Mesenteric fat pad (tissue), 1 donor: ENCODE measurements around the gene HRH1. TPM values are rescaled to one million over a fixed set of nuclear protein-coding genes. Genes with fewer than 3 reads are reported as not detected.
"Not testable (repeated sequence)": the region's sequence is repeated elsewhere in the genome, so short reads cannot be mapped to it uniquely, and the experiment has no call there.

Experiments
- DNase-seq: peaks from one replicate; pipeline ENCODE4 v3.0.0-alpha.2; 2020; ENCODE audit warnings: low spot score
- total RNA-seq: library from RNA; stranded (reverse); fragmentation: NEBNext Ultra II Directional; extraction: Animal tissue kit (Norgen Biotek cat#: 25700); gene quantifications from one replicate; pipeline ENCODE4 v1.2.1, GENCODE V29; 2021
- donor health status: DM: yes; HTN: yes; CAD: no.

Gene HRH1
- total RNA-seq, 1 donor from 2014 or later, result 3.8 TPM

DNA sequence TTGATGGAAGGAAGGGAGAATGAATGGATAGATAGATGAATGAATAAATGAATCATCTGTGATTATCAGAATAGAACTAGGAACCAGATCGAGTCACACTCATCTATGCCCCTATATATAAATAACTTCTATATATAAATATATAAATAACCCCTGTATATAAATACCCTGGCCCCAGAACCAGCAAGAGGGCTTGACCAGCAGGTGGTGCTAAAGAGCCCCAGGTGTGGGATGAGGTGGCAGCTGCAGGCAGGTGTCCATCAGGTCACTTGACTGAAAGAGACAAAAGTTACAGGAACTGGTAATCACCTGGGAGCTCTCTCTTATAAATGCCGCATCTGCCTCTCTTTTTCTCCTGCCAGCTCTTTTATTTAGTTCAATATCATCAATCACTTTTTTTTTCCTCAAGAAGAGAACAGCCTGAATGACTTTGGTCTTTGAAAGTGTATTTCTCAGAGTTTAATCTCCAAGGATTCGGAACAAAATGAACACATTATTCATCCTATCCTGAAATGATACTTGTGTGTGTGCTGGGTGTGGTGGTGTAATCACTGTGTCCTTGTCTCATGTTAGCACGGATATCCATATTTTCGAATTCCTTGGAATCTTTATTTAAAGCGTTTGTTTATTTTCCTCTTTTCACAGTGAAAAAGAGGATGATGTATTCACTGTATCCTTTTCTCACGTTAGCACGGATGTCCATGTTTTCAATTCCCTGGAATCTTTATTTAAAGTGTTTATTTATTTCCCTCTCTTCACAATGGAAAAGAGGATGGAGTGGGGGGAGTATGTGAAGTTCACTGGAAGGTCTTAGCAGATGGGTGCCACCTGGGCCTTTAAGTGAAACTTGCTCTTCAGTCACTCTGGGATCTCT lies 82.5 kb downstream of the HRH1 start:
- DNase-seq, result no peak

- DNase-seq, result no peak
These were observed 83.8 kb downstream of the HRH1 start for GRCh38 chr3:11238060-11238459.

DNA sequence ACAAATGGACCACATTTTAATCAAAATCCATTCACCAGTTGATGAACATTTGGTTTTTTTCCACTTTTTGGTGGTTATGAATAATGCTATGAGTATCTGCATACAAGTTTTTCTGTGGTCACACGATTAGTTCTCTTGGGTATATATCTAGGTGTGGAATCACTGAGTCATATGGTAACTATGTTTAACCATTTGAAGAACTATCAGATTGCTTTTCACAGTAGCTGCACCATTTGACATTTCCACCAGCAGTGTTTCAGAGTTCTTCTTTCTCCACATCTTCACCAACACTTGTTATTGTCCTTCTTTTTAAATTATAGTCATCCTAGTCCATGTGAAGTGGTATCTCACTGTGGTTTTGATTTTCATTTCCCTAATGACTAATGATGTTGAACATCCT lies 84.6 kb downstream of the HRH1 start:
- no peak for DNase-seq

GRCh38 chr3:11239796-11240195 lies 85.5 kb downstream of the HRH1 start:
- no peak for DNase-seq

DNA sequence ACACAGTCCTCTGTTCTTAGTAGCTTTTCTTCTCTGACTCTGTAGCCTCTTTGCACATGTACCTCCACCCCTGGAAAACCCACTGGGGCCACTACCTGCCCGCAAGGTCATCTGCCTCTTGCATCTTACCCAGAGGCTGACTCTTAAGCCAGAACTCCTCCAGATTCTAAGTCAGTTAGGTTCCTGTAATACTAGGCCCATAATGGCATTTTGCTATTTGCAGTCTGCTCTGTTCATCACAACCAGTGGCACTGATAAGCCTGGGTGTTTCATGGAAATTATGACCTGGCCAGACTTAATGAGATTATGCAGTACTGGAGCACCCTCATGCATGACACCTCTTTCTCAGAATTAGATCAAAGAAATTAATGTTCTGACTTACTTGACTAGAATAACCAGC lies 86.2 kb downstream of the HRH1 start:
- no peak for DNase-seq

- DNase-seq, result no peak
These were observed 89.9 kb downstream of the HRH1 start for GRCh38 chr3:11244121-11244677.

- DNase-seq, result no peak
These were observed 91.0 kb downstream of the HRH1 start for GRCh38 chr3:11245276-11245675.

DNA sequence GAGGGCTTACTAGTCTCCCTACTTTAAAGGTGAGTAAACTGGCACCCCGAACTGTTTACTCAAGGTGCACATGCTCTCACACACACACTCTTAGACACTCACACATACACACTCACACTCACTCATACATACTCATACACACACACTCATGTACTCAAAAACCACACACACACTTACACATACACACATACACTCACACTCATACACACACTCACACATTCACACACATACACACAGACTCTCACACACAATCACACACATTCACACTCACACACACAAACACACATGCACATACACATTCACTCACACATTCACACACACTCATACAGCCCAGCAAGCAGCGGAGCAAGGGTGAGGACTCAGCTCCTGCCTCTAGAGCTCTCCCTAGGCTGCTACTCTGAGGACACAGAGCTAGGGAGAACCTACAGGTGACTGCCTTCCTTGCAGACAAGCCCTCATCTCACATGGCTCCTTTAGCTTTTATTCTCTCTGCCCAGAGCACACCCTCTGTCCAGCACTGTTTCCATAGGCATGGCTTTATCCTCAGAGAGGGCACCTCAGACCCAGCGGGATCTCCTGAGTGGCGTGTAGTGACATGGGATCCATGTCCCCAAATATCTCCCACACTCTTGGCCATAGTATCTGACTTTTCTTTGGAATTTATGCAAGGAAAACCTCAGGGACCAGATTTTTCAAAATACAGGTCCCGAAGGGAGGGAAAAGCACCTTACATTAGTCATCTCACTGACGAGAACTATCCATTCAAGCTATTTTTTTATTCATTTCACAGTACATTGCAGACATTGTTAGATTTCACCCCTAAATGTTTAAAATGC lies 91.8 kb downstream of the HRH1 start:
- DNase-seq, result no peak

DNA sequence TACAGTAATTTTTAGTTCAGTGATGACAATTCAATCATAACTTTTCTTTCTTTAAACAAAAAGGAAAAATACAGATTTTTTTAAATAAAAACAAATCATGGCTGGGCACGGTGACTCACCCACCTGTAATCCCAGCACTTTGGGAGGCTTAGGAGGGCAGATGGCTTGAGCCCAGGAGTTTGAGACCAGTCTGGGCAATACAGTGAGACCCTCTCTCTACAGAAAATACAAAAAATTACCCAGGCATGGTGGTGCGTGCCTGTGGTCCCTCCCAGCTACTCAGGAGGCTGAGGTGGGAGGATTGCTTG lies 92.3 kb downstream of the HRH1 start:
- DNase-seq, result no peak

DNA sequence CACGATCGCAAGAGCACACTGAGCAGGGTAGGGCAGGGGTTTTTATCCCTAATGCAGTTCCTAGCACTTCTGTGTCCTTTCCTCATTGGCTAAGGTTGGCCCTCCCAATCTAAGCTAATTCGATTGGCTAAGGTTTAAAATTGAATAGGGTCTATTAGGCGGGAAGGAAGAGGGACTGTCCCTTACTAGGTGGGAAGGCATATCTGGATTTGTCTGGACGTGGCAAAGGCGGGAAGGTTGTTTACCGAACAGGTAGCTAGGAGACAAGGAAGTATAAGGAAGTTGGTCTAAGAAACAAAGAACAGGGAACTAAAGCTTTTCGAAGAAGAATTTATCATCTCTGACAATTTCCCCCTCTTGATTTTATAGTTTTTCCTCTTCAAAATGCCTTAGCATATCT lies 93.1 kb downstream of the HRH1 start:
- no peak for DNase-seq

- DNase-seq, result no peak
These were observed 94.3 kb downstream of the HRH1 start for GRCh38 chr3:11248596-11248995.

DNA sequence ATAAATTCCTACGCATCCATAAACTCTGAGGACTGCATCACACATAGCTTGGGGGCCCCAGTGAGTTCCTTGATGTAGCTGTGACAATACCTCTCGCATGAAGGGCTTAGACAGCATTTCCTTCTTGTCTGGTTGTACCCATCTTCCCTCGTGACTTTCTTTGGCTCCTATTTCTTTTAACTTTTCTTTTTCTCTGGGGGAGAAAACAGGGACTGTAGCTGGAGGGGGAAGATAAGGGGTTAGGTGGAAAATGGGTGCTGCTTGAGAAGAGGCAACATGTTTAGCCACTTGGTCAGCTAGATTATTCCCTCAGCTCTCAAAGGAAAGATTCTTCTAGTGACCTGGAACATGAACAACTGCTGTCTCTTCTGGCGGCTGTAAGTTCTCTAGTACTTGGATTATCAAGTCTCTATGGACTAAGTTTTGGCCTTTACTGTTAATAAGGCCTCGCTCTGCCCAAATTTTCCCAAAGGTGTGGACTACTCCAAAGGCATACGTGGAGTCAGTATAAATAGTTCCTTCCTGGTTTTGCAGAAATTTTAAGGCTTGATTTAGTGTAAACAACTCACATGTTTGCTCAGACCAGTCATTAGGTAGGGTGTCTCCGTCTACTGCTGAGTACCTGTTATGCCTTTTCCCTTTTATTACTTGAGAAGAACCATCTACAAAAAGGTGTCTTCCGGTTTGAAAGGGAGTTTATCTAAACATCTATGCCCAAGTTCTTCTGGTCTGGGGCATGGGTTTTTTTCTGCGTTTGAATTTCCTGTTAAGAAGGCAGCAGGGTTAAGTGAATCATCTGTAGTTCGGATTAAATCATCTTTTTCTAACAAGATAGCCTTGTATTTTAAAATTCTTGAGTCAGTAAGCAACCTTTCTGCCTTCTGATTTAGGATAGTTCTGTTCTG lies 96.9 kb downstream of the HRH1 start:
- no peak for DNase-seq

DNA sequence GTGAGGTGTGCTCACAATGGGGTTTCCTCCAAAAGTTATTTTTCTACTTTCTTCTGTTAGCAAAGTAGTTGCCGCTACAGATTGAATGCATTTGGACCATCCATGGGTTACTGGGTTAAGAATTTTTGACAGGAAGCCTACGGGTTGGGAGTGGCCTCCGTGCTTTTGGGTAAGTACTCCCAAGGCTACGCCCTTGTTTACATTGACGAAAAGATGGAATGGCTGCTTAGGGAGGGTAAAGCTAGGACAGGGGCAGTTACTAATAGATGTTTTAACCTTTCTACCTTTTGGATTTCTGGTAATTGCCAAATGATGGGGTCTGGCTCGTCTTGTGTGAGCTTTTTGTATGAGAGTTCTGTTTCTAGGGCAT lies 97.5 kb downstream of the HRH1 start:
- no peak for DNase-seq

GRCh38 chr3:11254876-11255275 lies 100.6 kb downstream of the HRH1 start:
- no peak for DNase-seq

DNA sequence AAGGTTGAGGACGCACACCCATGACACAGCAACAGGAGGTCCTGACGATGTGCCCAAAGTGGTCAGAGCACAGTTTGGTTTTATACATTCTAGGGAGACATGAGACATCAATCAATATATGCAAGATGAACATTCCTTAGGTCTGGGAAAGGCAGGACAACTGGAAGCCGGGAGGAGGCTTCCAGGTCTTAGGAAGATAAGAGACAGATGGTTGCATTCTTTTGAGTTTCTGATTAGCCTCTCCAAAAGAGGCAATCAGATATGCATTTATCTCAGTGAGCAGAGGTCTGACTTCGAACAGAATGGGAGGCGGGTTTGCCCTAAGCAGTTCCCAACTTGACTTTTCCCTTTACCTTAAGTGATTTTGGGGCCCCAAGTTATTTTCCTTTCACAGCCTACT lies 101.2 kb downstream of the HRH1 start:
- not testable (repeated sequence) for DNase-seq

- DNase-seq, result no peak
These were observed 104.7 kb downstream of the HRH1 start for GRCh38 chr3:11258958-11259357.

GRCh38 chr3:11260460-11260859 lies 106.2 kb downstream of the HRH1 start:
- DNase-seq, result no peak

GRCh38 chr3:11269007-11269406 lies 114.7 kb downstream of the HRH1 start:
- DNase-seq, result no peak

DNA sequence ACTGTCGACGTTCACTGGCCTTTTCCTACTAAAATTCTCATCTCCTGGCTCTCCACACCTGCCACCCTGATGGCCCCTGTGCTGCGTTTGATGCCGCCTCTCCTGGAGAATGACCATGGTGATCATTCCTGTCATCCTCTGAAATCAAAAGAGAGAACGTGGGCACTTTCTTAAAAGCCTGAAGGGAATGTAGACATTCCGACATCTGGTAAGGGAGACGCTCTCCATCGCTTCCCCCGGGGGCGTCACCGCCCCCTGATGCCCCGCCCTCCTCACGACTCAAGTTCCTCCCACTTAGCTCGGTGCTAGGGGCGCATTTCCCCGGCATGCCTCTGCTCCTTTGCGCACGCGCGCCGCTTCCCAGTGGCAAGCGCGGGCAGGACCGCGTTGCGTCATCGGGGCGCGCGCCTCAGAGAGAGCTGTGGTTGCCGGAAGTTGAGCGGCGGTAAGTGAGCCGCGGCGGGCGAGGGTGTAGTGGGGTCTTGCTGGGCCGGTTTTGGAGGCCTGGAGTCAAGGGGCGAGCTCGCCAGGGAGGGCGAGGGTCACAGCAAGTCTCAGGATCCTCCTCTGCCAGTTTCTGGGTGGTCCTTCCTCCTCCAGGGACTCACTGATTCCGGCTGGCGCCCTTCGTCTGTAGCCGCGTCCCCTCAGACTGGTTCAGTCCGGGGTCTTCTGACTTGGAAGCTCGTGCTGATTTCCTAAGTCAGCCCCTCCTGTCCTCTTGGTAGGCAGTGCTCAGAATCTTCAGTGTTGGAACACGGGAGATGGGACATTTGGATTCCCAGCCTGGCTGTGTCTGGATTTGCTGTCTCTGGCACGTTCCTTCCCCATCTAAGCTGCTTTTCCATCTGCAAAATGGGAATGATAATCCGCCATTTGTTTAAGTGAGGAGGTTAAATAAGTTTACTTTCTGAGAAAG lies 118.0 kb downstream of the HRH1 start, which contains the start of gene ATG7:
ATG7 (plus strand) TSS at position 412 of the 919 bp plus-strand sequence. CDS start 26,299 bp downstream, outside the sequence.
- peak; percentile 98 for DNase-seq
